Tibial artery (tissue), 4 donors: ENCODE data around the gene ZBTB16.

ENCODE experiments used
- DNase-seq, 2 donors: peaks; one replicate each; pipeline ENCODE4 v3.0.0-alpha.2; 2019
- H3K27ac ChIP-seq, 2 donors: fragments of 200-600 bp; sonication (generic) in 1 of 2; 1 replicate in 1 of 2; 2 replicates in 1 of 2; pipeline ENCODE4 v1.5.1; 2018 to 2019; ENCODE audit warnings: mild to moderate bottlenecking in 1 of 2
- H3K27me3 ChIP-seq, 2 donors: fragments of 200-600 bp; sonication (generic) in 1 of 2; one replicate each; pipeline versions ENCODE4 v1.5.1 to v1.6.0; 2016 to 2019
- H3K36me3 ChIP-seq, 3 donors: fragments of 200-600 bp; sonication (generic) in 2 of 3; one replicate each; pipeline ENCODE4 v1.5.1; 2016 to 2019; ENCODE audit warnings: mild to moderate bottlenecking in 2 of 3
- H3K4me1 ChIP-seq, 4 donors: fragments of 200-600 bp; sonication (generic) in 2 of 4; 1 replicate in 3 of 4; 2 replicates in 1 of 4; pipeline ENCODE4 v1.5.1; 2016 to 2019
- H3K4me3 ChIP-seq, 2 donors: fragments of 200-600 bp; sonication (generic) in 1 of 2; 1 replicate in 1 of 2; 2 replicates in 1 of 2; pipeline ENCODE4 v1.5.1; 2018 to 2019; ENCODE audit warnings: mild to moderate bottlenecking in 2 of 2
- H3K9me3 ChIP-seq, 3 donors: fragments of 200-600 bp; sonication (generic) in 1 of 3; one replicate each; pipeline ENCODE4 v1.5.1; 2016 to 2019
- CTCF ChIP-seq, 2 experiments: fragments of 200-600 bp in 1 of 2; fragments of 450-650 bp in 1 of 2; IDR thresholded peaks; one replicate each; pipeline ENCODE4 v1.5.1; 2017 to 2019; ENCODE audit warnings: antibody characterized with exemption in 2 of 2, mild to moderate bottlenecking in 1 of 2, moderate library complexity in 1 of 2
- intact Hi-C: fragments of 100-400 bp; cut with DNase I; formaldehyde crosslinking; loops from one replicate; pipeline ENCODE4 v1.15.0; 2023; ENCODE audit warnings: low total_unique reads

Gene ZBTB16

GRCh38 chr11:114273071-114273470, 213.6 kb downstream of the ZBTB16 start:
- no peak overlapping the region for H3K4me3 ChIP-seq
- no peaks in the 10 kb centered on the region for H3K9me3 ChIP-seq
- H3K27ac ChIP-seq, result no peak overlapping the region
- H3K27me3 ChIP-seq, result no peaks in the 10 kb centered on the region
- intact Hi-C loops, result no loop called here
- peaks cover 0 to 11% (median 0%) of the 10 kb centered on the region in 4 donors for H3K4me1 ChIP-seq
- H3K36me3 ChIP-seq, result peaks cover 13 to 38% (median 28%) of the 10 kb centered on the region in 3 donors
- DNase-seq, result no peak
- TF ChIP-seq CTCF (IDR thresholded peaks at IDR 0.05), result no peak

- no peak for TF ChIP-seq CTCF (IDR thresholded peaks at IDR 0.05)
- peaks cover 13 to 38% (median 28%) of the 10 kb centered on the region in 3 donors for H3K36me3 ChIP-seq
- no peaks in the 10 kb centered on the region for H3K9me3 ChIP-seq
- no peaks in the 10 kb centered on the region for H3K27me3 ChIP-seq
- H3K4me3 ChIP-seq, result no peak overlapping the region
- peaks cover 0 to 11% (median 0%) of the 10 kb centered on the region in 4 donors for H3K4me1 ChIP-seq
- DNase-seq, result no peak
- no peak overlapping the region for H3K27ac ChIP-seq
- intact Hi-C loops, result no loop called here
Measured at GRCh38 chr11:114273890-114274635, 214.6 kb downstream of the ZBTB16 start.

GRCh38 chr11:114274637-114275036, 215.1 kb downstream of the ZBTB16 start:
- no peaks in the 10 kb centered on the region for H3K9me3 ChIP-seq
- DNase-seq, result no peak
- H3K4me3 ChIP-seq, result no peak overlapping the region
- no peak overlapping the region for H3K27ac ChIP-seq
- peaks cover 0 to 16% (median 1%) of the 10 kb centered on the region in 4 donors for H3K4me1 ChIP-seq
- peaks cover 13 to 38% (median 28%) of the 10 kb centered on the region in 3 donors for H3K36me3 ChIP-seq
- TF ChIP-seq CTCF (IDR thresholded peaks at IDR 0.05), result no peak
- intact Hi-C loops, result no loop called here
- H3K27me3 ChIP-seq, result no peaks in the 10 kb centered on the region

GRCh38 chr11:114275280-114275679, 215.8 kb downstream of the ZBTB16 start:
- peaks cover 13 to 35% (median 26%) of the 10 kb centered on the region in 3 donors for H3K36me3 ChIP-seq
- H3K27me3 ChIP-seq, result no peaks in the 10 kb centered on the region
- no peak for DNase-seq
- no peak for TF ChIP-seq CTCF (IDR thresholded peaks at IDR 0.05)
- no peak overlapping the region for H3K27ac ChIP-seq
- no peak overlapping the region for H3K4me3 ChIP-seq
- intact Hi-C loops, result no loop called here
- no peaks in the 10 kb centered on the region for H3K9me3 ChIP-seq
- H3K4me1 ChIP-seq, result peaks cover 0 to 22% (median 4%) of the 10 kb centered on the region in 4 donors

GRCh38 chr11:114276077-114276476, 216.6 kb downstream of the ZBTB16 start:
- no peaks in the 10 kb centered on the region for H3K27me3 ChIP-seq
- no peak overlapping the region for H3K4me3 ChIP-seq
- intact Hi-C loops, result no loop called here
- peaks cover 0 to 30% (median 10%) of the 10 kb centered on the region in 4 donors for H3K4me1 ChIP-seq
- no peaks in the 10 kb centered on the region for H3K9me3 ChIP-seq
- H3K36me3 ChIP-seq, result peaks cover 7 to 27% (median 18%) of the 10 kb centered on the region in 3 donors
- H3K27ac ChIP-seq, result no peak overlapping the region
- no peak for TF ChIP-seq CTCF (IDR thresholded peaks at IDR 0.05)
- no peak for DNase-seq
